IMR-90 (cell line): Measurements from ENCODE around the gene GTF2A2. TPM values are rescaled to one million over a fixed set of nuclear protein-coding genes. Genes with fewer than 3 reads are reported as not detected.

Experiments
- ATAC-seq: fragments of 200-7000 bp; cut with Tn5 transposase; 2 replicates; pipeline ENCODE4 v1.9.1; 2020; ENCODE audit warnings: low read depth, mild to moderate bottlenecking, moderate library complexity
- BruUV-seq: library from RNA; stranded (reverse); fragments of 400-500 nt; replicated peaks from 2 replicates; lab custom pipeline; 2021; lab: Mats Ljungman, UMichigan
- CTCF ChIA-PET: fragments of 300-600 bp; formaldehyde crosslinking; extraction: SDS; loops from one replicate; lab custom pipeline; 2021; ENCODE audit warnings: antibody characterized with exemption; lab: Yijun Ruan, JAX
- POLR2A ChIA-PET: fragments of 300-600 bp; sonication (Branson Sonifier 250); formaldehyde crosslinking; loops from one replicate; lab custom pipeline; 2022; ENCODE audit warnings: antibody characterized with exemption; ENCODE audit not compliant: unreplicated experiment; lab: Charles Lee
- DNase-seq: peaks from one replicate; pipeline ENCODE4 v3.0.0; 2013
- H2AFZ ChIP-seq: replicated peaks from 2 replicates; pipeline ENCODE3; 2013; ENCODE audit warnings: low read length, mild to moderate bottlenecking; ENCODE audit not compliant: poor library complexity
- H2AK5ac ChIP-seq: 2 replicates; pipeline ENCODE4 v1.6.1; 2013; ENCODE audit warnings: low read depth, low read length, inconsistent platforms
- H2AK9ac ChIP-seq: replicated peaks from 2 replicates; pipeline ENCODE3; 2013; ENCODE audit warnings: mild to moderate bottlenecking, low read depth, low read length, moderate library complexity; ENCODE audit not compliant: poor library complexity
- H2BK120ac ChIP-seq: 2 replicates; pipeline ENCODE4 v1.6.1; 2013; ENCODE audit warnings: low read depth, low read length, inconsistent platforms
- H2BK15ac ChIP-seq: 3 replicates; pipeline ENCODE4 v1.6.1; 2013; ENCODE audit warnings: low read depth, low read length, inconsistent platforms
- H2BK20ac ChIP-seq: 2 replicates; pipeline ENCODE4 v1.6.1; 2013; ENCODE audit warnings: low read depth, mild to moderate bottlenecking, inconsistent platforms, low read length, moderate library complexity
- H2BK5ac ChIP-seq: 2 replicates; pipeline ENCODE4 v1.6.1; 2013; ENCODE audit warnings: mild to moderate bottlenecking, low read depth, low read length, inconsistent platforms; ENCODE audit not compliant: poor library complexity, severe bottlenecking
- H3K14ac ChIP-seq: replicated peaks from 2 replicates; pipeline ENCODE4 v1.6.1; 2013; ENCODE audit warnings: low read depth, low read length, inconsistent platforms
- H3K18ac ChIP-seq: 2 replicates; pipeline ENCODE4 v1.6.1; 2013; ENCODE audit warnings: low read depth, low read length, control low read depth
- H3K23ac ChIP-seq: 2 replicates; pipeline ENCODE4 v1.6.1; 2013; ENCODE audit warnings: low read depth, low read length, inconsistent platforms
- H3K27ac ChIP-seq: 2 replicates; pipeline ENCODE4 v1.5.1; 2013; ENCODE audit warnings: mild to moderate bottlenecking, control low read depth, low read length; ENCODE audit not compliant: insufficient read depth
- H3K27me3 ChIP-seq: 2 replicates; pipeline ENCODE4 v1.6.1; 2013; ENCODE audit warnings: low read length; ENCODE audit not compliant: control insufficient read depth, insufficient read depth
- H3K36me3 ChIP-seq: 2 replicates; pipeline ENCODE4 v1.6.1; 2013; ENCODE audit warnings: low read length, mixed read lengths; ENCODE audit not compliant: control insufficient read depth, insufficient read depth
- H3K4ac ChIP-seq: 2 replicates; pipeline ENCODE4 v1.6.1; 2013; ENCODE audit warnings: low read depth, low read length, inconsistent platforms
- H3K4me1 ChIP-seq: 2 replicates; pipeline ENCODE4 v1.6.1; 2013; ENCODE audit warnings: low read length, mixed read lengths; ENCODE audit not compliant: control insufficient read depth, insufficient read depth
- H3K4me2 ChIP-seq: 2 replicates; pipeline ENCODE4 v1.6.1; 2013; ENCODE audit warnings: low read depth, mild to moderate bottlenecking, control low read depth, low read length, moderate library complexity
- H3K4me3 ChIP-seq: 2 replicates; pipeline ENCODE4 v1.5.1; 2013; ENCODE audit warnings: low read depth, mild to moderate bottlenecking, control low read depth, low read length, moderate library complexity; ENCODE audit not compliant: insufficient read depth
- H3K56ac ChIP-seq: 2 replicates; pipeline ENCODE4 v1.6.1; 2013; ENCODE audit warnings: low read length, inconsistent platforms; ENCODE audit not compliant: insufficient read depth; ENCODE audit errors: extremely low read depth
- H3K79me1 ChIP-seq, 2 experiments: 2 replicates each; pipeline ENCODE4 v1.6.1; 2013; ENCODE audit warnings: low read length in 2 of 2, inconsistent platforms in 1 of 2, low read depth in 1 of 2
- H3K9ac ChIP-seq: 2 replicates; pipeline ENCODE4 v1.6.1; 2013; ENCODE audit warnings: low read depth, low read length, control low read depth
- H3K9me1 ChIP-seq: 2 replicates; pipeline ENCODE4 v1.6.1; 2013; ENCODE audit warnings: low read length, inconsistent platforms; ENCODE audit not compliant: insufficient read depth
- H3K9me3 ChIP-seq: 2 replicates; pipeline ENCODE4 v1.6.1; 2013; ENCODE audit warnings: low read length; ENCODE audit not compliant: control insufficient read depth, insufficient read depth
- H4K20me1 ChIP-seq: 2 replicates; pipeline ENCODE4 v1.6.1; 2013; ENCODE audit warnings: low read length, inconsistent platforms; ENCODE audit not compliant: insufficient read depth
- H4K5ac ChIP-seq: 2 replicates; pipeline ENCODE4 v1.6.1; 2013; ENCODE audit warnings: mild to moderate bottlenecking, low read depth, low read length, control low read depth
- H4K8ac ChIP-seq, 2 experiments: 2 replicates each; pipeline ENCODE4 v1.6.1; 2013; ENCODE audit warnings: low read depth in 2 of 2, low read length in 2 of 2, control low read depth in 1 of 2, inconsistent platforms in 1 of 2
- H4K91ac ChIP-seq: 2 replicates; pipeline ENCODE4 v1.6.1; 2013; ENCODE audit warnings: low read depth, low read length, inconsistent platforms; ENCODE audit not compliant: insufficient read depth
- CEBPB ChIP-seq: IDR thresholded peaks from 2 replicates; pipeline ENCODE4 v1.6.1; 2012; ENCODE audit warnings: low read depth, low read length, improper control_type of control experiment
- CHD1 ChIP-seq: IDR thresholded peaks from 2 replicates; pipeline ENCODE4 v1.6.1; 2012; ENCODE audit warnings: low read depth, low read length, improper control_type of control experiment
- POLR2A ChIP-seq: IDR thresholded peaks from 2 replicates; pipeline ENCODE4 v1.6.1; 2012; ENCODE audit warnings: mild to moderate bottlenecking, low read depth, low read length
- RCOR1 ChIP-seq: IDR thresholded peaks from 2 replicates; pipeline ENCODE4 v1.6.1; 2012; ENCODE audit warnings: mild to moderate bottlenecking, low read length, improper control_type of control experiment; ENCODE audit not compliant: insufficient replicate concordance
- SMC3 ChIP-seq: fragments of 150-350 bp; IDR thresholded peaks from 2 replicates; pipeline ENCODE4 v1.6.1; 2016; ENCODE audit warnings: low read depth, mild to moderate bottlenecking, antibody characterized with exemption, low read length, moderate library complexity
- WGBS, 2 experiments: methylation state at CpG; one replicate each; pipeline versions ENCODE4 v1.1.5 to v1.1.7; 2013; ENCODE audit warnings: missing lambda C conversion rate in 2 of 2; ENCODE audit not compliant: insufficient read length in 1 of 2; ENCODE audit errors: extremely low coverage in 2 of 2; 5-methylcytosine and 5-hydroxymethylcytosine counted together
- dilution Hi-C: fragments of 300-500 bp; cut with HindIII; formaldehyde crosslinking; loops from one replicate; pipeline ENCODE4 v1.14.3; 2018; ENCODE audit warnings: low sequenced_read_pairs; ENCODE audit not compliant: unreplicated experiment
- in situ Hi-C: fragments of 300-500 bp; cut with MboI; formaldehyde crosslinking; loops from 3 replicates; pipeline ENCODE4 v1.14.3; 2019; ENCODE audit warnings: low sequenced_read_pairs, inconsistent platforms, mixed read lengths
- intact Hi-C: fragments of 100-400 bp; cut with micrococcal nuclease; formaldehyde crosslinking; loops from 2 replicates; pipeline ENCODE4 v1.10.0; 2022
- polyA plus RNA-seq, 3 experiments: library from polyadenylated mRNA; depleted of rRNA; stranded (reverse); fragments of >200 nt; gene quantifications; 2 replicates each; pipeline ENCODE4 v1.2.3, GENCODE V29; 2012; ENCODE audit warnings: low replicate concordance in 1 of 3
- total RNA-seq: library from RNA; depleted of rRNA; stranded (reverse); fragments of >200 nt; gene quantifications from 2 replicates; pipeline ENCODE4 v1.2.3, GENCODE V29; 2012
- TF ChIP-seq, protein P1 (sequence below): conservative IDR thresholded peaks from 2 replicates; pipeline ENCODE4 v1.5.1; 2012; ENCODE audit warnings: mild to moderate bottlenecking, low read depth, low read length, improper control_type of control experiment
- TF ChIP-seq, protein P2 (sequence below): fragments of 150-350 bp; IDR thresholded peaks from 2 replicates; pipeline ENCODE4 v1.6.1; 2016; ENCODE audit warnings: low read depth, mild to moderate bottlenecking, low read length, moderate library complexity, borderline replicate concordance
- TF ChIP-seq, protein P3 (sequence below): fragments of 150-350 bp; IDR thresholded peaks from 2 replicates; pipeline ENCODE4 v1.6.1; 2017; ENCODE audit warnings: mild to moderate bottlenecking, antibody characterized with exemption, low read length, low read depth

Gene GTF2A2
- total and polyA plus RNA-seq, 2 of the 4 experiments (the other 2 are of a cell fraction): 10.2 to 29.9 TPM

DNA sequence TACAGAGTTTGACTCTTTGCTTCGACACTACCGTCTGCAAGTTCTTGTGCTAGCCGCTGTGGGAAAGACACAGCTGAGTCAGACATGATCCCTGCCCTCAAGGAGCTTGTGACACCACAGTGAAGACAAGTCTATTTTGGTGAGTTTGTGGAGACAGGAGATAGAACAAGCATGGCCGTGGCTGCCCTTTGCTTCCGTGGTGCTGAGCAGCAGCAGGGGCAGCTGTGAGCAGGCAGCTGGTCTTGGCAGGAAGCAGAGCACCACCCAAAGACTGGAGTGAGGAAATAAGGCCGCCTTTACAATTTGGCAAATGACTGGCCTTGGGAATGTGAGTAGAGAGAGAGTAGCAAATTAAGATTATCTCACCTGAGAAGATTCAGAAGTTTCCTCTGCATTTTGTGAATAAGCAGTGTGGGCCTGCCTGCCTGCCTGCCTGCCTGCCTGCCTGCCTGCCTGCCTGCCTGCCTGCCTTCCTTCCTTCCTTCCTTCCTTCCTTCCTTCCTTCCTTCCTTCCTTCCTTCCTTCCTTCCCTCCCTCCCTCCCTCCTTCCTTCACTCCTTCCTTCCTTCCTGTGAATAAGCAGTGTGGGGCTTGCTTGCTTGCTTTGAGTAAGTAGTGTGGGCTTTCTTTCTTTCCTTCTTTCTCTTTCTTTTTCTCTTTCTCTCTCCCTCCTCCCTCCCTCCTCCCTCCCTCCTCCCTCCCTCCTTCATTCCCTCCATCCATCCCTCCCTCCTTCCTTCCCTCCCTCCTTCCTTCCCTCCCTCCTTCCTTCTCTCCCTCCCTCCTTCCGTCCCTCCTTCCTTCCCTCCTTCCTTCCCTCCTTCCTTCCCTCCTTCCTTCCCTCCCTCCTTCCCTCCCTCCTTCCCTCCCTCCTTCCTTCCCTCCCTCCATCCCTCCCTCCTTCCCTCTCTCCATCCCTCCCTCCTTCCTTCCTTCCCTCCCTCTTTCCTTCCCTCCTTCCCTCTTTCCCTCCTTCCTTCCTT lies 47.3 kb downstream of the GTF2A2 start:
- dilution Hi-C loops: no loop called here
- CTCF ChIA-PET: no interaction called here
- intact Hi-C loops: no loop called here

More for the DNA sequence above, 47.3 kb downstream of the GTF2A2 start:
- no peak overlapping the region for H2BK120ac ChIP-seq
- no peak overlapping the region for H2AK9ac ChIP-seq
- H3K9me3 ChIP-seq: no peaks in the 10 kb centered on the region
- H4K91ac ChIP-seq: no peak overlapping the region
- peaks cover 7% of the 10 kb centered on the region for H3K27me3 ChIP-seq
- no peak overlapping the region for H4K5ac ChIP-seq
- no peak overlapping the region for H3K18ac ChIP-seq
- H2BK20ac ChIP-seq: no peak overlapping the region
- H3K23ac ChIP-seq: no peak overlapping the region
- no TSS peak for BruUV-seq
- H3K4me2 ChIP-seq: no peak overlapping the region
- no peak overlapping the region for H3K27ac ChIP-seq
- no peaks in the 10 kb centered on the region for H3K79me1 ChIP-seq
- in situ Hi-C loops: no loop called here
- TF ChIP-seq, protein P1, sequence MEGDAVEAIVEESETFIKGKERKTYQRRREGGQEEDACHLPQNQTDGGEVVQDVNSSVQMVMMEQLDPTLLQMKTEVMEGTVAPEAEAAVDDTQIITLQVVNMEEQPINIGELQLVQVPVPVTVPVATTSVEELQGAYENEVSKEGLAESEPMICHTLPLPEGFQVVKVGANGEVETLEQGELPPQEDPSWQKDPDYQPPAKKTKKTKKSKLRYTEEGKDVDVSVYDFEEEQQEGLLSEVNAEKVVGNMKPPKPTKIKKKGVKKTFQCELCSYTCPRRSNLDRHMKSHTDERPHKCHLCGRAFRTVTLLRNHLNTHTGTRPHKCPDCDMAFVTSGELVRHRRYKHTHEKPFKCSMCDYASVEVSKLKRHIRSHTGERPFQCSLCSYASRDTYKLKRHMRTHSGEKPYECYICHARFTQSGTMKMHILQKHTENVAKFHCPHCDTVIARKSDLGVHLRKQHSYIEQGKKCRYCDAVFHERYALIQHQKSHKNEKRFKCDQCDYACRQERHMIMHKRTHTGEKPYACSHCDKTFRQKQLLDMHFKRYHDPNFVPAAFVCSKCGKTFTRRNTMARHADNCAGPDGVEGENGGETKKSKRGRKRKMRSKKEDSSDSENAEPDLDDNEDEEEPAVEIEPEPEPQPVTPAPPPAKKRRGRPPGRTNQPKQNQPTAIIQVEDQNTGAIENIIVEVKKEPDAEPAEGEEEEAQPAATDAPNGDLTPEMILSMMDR: no peak
- TF ChIP-seq CEBPB: no peak
- TF ChIP-seq, protein P2, sequence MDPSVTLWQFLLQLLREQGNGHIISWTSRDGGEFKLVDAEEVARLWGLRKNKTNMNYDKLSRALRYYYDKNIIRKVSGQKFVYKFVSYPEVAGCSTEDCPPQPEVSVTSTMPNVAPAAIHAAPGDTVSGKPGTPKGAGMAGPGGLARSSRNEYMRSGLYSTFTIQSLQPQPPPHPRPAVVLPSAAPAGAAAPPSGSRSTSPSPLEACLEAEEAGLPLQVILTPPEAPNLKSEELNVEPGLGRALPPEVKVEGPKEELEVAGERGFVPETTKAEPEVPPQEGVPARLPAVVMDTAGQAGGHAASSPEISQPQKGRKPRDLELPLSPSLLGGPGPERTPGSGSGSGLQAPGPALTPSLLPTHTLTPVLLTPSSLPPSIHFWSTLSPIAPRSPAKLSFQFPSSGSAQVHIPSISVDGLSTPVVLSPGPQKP: no peak
- TF ChIP-seq, protein P3, sequence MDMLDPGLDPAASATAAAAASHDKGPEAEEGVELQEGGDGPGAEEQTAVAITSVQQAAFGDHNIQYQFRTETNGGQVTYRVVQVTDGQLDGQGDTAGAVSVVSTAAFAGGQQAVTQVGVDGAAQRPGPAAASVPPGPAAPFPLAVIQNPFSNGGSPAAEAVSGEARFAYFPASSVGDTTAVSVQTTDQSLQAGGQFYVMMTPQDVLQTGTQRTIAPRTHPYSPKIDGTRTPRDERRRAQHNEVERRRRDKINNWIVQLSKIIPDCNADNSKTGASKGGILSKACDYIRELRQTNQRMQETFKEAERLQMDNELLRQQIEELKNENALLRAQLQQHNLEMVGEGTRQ: no peak
- no peak for TF ChIP-seq CHD1
- no peak for TF ChIP-seq SMC3
- TF ChIP-seq RCOR1: no peak
- TF ChIP-seq POLR2A: no peak
- POLR2A ChIA-PET: interaction anchor here (0.5 kb wide), 1 partner anchor 13 kb away, joined by 4 read pairs; no protein-coding TSS in a partner anchor
- no peaks in the 10 kb centered on the region for H3K4me1 ChIP-seq
- no peak overlapping the region for H4K8ac ChIP-seq
- H2BK15ac ChIP-seq: no peak overlapping the region
- no peak overlapping the region for H3K9ac ChIP-seq
- no peaks in the 10 kb centered on the region for H3K9me1 ChIP-seq
- H2BK5ac ChIP-seq: no peak overlapping the region
- no peak overlapping the region for H3K56ac ChIP-seq
- no peak overlapping the region for H3K4ac ChIP-seq
- no peaks in the 10 kb centered on the region for H3K36me3 ChIP-seq
- ATAC-seq (no peak), DNase-seq (no peak)
- no peak overlapping the region for H3K14ac ChIP-seq
- WGBS, 2 experiments: 55% methylated on average over 3 of the region's 7 CpGs; no CpG with 5 or more reads in 1 of the 2 experiments
- H3K4me3 ChIP-seq: no peak overlapping the region
- no peak overlapping the region for H2AK5ac ChIP-seq
- no peaks in the 10 kb centered on the region for H4K20me1 ChIP-seq
- no peak overlapping the region for H2AFZ ChIP-seq
